Measurements from ENCODE around the gene SEZ6L.

Gene SEZ6L

DNA sequence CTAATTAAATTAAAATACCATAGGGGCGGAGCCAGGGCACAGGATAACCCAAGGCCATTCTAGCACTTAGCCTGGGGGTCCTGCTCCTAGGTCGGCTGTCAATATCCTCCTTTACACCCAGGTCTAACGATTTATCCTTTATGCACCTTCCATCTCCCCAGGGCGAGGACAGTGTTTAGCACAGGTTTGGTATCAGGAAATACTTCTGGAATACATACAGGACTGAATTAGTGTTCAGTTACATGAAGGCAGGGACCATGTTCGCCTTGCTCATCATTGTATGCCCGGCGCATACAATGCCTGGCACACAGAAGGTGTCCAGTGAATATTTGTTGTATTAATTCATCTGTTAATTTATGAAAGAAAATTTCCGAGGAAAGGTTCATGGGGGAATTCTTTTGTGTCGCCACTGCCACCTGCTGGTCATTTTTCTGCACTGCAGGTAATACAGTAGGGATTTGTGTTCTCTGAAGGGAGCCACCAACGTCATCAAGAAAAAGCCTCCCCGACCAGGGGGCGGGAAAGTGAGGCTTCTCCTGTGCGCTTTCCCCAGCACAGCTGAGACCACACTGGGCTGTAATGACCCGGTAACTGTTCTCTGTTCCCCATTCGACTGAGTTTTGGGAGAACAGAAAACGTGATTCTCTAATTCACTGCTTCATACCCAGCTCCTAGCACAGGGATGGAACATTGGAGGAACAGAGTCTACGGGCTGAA, 191.1 kb downstream of the SEZ6L start:
- no peaks in the 10 kb centered on the region for H3K36me3 ChIP-seq (ENCODE audit: control insufficient read depth in 5 of 5, insufficient read depth in 5 of 5, low read length in 5 of 5)
- no peaks in the 10 kb centered on the region for H3K9me3 ChIP-seq (ENCODE audit: control insufficient read depth in 5 of 5, low read length in 5 of 5)
- peaks cover 2 to 16% (median 5%) of the 10 kb centered on the region in 5 donors for H3K27me3 ChIP-seq (ENCODE audit: control insufficient read depth in 5 of 5, insufficient read depth in 4 of 5, low read length in 5 of 5)
- peak overlapping the region in 1 of 5 donors; percentile 13 for H3K9ac ChIP-seq (ENCODE audit: low read length in 5 of 5)
- peak overlapping the region in 2 of 5 donors; percentile 8 to 15 for H3K4me3 ChIP-seq (ENCODE audit: low read depth in 1 of 5, low read length in 5 of 5)
- H3K27ac ChIP-seq (ENCODE audit: low read depth, low read length), result no peak overlapping the region
- H3K4me1 ChIP-seq (ENCODE audit: control insufficient read depth in 5 of 5, insufficient read depth in 5 of 5, low read length in 5 of 5), result peaks cover 0 to 8% (median 4%) of the 10 kb centered on the region in 5 donors

DNA sequence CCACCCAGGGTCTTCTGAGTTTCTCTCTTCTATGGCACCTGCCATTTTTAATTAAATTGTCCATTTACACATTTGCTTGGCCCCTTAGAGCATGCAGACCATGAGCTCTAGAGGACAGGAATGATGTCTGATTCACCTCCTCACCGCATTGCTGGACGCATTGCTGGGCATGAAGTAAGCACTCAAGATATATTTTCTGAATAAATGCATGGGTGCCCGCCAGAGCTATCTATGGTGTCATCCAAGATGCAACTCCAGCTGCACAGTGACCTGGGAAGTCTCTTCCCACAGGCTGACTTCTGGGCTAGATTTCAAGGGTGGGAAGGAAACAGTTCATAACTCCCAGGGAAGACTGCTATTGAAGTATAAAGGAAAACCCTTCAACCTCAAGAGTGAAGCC, 193.2 kb downstream of the SEZ6L start:
- Histone ChIP-seq H3K9me3 (ENCODE audit: control insufficient read depth in 5 of 5, low read length in 5 of 5) (no peaks in the 10 kb centered on the region), H3K27me3 (ENCODE audit: control insufficient read depth in 5 of 5, insufficient read depth in 4 of 5, low read length in 5 of 5) (peaks cover 2 to 16% (median 5%) of the 10 kb centered on the region in 5 donors), H3K36me3 (ENCODE audit: control insufficient read depth in 5 of 5, insufficient read depth in 5 of 5, low read length in 5 of 5) (no peaks in the 10 kb centered on the region), H3K4me3 (ENCODE audit: low read depth in 1 of 5, low read length in 5 of 5) (no peak overlapping the region), H3K27ac (ENCODE audit: low read depth, low read length) (no peak overlapping the region), H3K9ac (ENCODE audit: low read length in 5 of 5) (no peak overlapping the region), H3K4me1 (ENCODE audit: control insufficient read depth in 5 of 5, insufficient read depth in 5 of 5, low read length in 5 of 5) (peaks cover 0 to 8% (median 4%) of the 10 kb centered on the region in 5 donors)

- Histone ChIP-seq H3K27ac (ENCODE audit: low read depth, low read length) (no peak overlapping the region), H3K36me3 (ENCODE audit: control insufficient read depth in 5 of 5, insufficient read depth in 5 of 5, low read length in 5 of 5) (no peaks in the 10 kb centered on the region), H3K9ac (ENCODE audit: low read length in 5 of 5) (no peak overlapping the region), H3K4me1 (ENCODE audit: control insufficient read depth in 5 of 5, insufficient read depth in 5 of 5, low read length in 5 of 5) (peaks cover 0 to 8% (median 4%) of the 10 kb centered on the region in 5 donors), H3K27me3 (ENCODE audit: control insufficient read depth in 5 of 5, insufficient read depth in 4 of 5, low read length in 5 of 5) (peaks cover 2 to 14% (median 5%) of the 10 kb centered on the region in 5 donors), H3K9me3 (ENCODE audit: control insufficient read depth in 5 of 5, low read length in 5 of 5) (no peaks in the 10 kb centered on the region), H3K4me3 (ENCODE audit: low read depth in 1 of 5, low read length in 5 of 5) (no peak overlapping the region)
These were observed 195.1 kb downstream of the SEZ6L start for GRCh38 chr22:26364066-26365015.

DNA sequence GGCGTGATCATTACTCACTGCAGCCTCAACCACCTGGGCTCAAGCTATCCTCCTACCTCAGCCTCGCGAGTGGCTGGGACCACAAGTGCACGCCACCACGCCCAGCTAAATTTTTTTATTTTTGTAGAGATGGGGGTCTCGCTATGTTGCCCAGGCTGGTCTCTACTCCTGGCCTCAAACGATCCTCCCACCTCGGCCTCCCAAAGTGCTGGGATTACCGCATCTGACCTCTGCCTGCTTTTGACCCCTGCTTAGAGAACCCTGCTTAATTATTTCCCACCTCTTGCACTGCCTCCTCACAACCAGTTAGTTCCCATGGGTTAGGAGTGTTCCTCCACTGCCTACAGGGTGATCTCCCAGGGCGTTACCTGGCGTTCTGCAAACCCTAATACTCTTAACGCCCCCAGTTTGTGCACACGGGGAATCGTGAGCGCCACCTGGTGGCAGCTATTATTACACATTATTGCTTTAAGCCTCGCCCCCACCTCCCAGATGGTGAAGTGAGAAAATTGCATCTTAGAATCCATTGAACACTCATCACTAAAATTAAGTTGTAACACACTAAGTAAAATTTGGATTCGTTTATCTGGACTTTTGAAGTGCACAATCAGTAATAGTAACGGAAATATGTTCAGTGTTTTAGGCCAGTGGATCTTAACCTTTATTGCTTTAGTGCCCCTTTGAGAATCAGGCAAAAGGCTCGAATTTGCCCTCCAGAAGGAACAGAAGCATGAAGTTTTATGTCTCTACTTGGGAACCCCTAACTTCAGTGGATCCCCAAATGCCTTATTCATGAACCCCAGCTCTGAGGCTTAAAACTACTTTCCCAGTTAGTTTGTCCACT, 198.4 kb downstream of the SEZ6L start:
- H3K9me3 ChIP-seq (ENCODE audit: control insufficient read depth in 5 of 5, low read length in 5 of 5), result no peaks in the 10 kb centered on the region
- H3K27me3 ChIP-seq (ENCODE audit: control insufficient read depth in 5 of 5, insufficient read depth in 4 of 5, low read length in 5 of 5), result peaks cover 0 to 11% (median 3%) of the 10 kb centered on the region in 5 donors
- no peak overlapping the region for H3K4me3 ChIP-seq (ENCODE audit: low read depth in 1 of 5, low read length in 5 of 5)
- H3K27ac ChIP-seq (ENCODE audit: low read depth, low read length), result no peak overlapping the region
- H3K36me3 ChIP-seq (ENCODE audit: control insufficient read depth in 5 of 5, insufficient read depth in 5 of 5, low read length in 5 of 5), result no peaks in the 10 kb centered on the region
- H3K9ac ChIP-seq (ENCODE audit: low read length in 5 of 5), result no peak overlapping the region
- peaks cover 0 to 2% (median 0%) of the 10 kb centered on the region in 5 donors for H3K4me1 ChIP-seq (ENCODE audit: control insufficient read depth in 5 of 5, insufficient read depth in 5 of 5, low read length in 5 of 5)

- H3K36me3 ChIP-seq (ENCODE audit: control insufficient read depth in 5 of 5, insufficient read depth in 5 of 5, low read length in 5 of 5), result no peaks in the 10 kb centered on the region
- H3K4me1 ChIP-seq (ENCODE audit: control insufficient read depth in 5 of 5, insufficient read depth in 5 of 5, low read length in 5 of 5), result no peaks in the 10 kb centered on the region
- H3K27ac ChIP-seq (ENCODE audit: low read depth, low read length), result no peak overlapping the region
- H3K9ac ChIP-seq (ENCODE audit: low read length in 5 of 5), result no peak overlapping the region
- peaks cover 4 to 34% (median 19%) of the 10 kb centered on the region in 5 donors for H3K27me3 ChIP-seq (ENCODE audit: control insufficient read depth in 5 of 5, insufficient read depth in 4 of 5, low read length in 5 of 5)
- no peaks in the 10 kb centered on the region for H3K9me3 ChIP-seq (ENCODE audit: control insufficient read depth in 5 of 5, low read length in 5 of 5)
- no peak overlapping the region for H3K4me3 ChIP-seq (ENCODE audit: low read depth in 1 of 5, low read length in 5 of 5)
These were observed 203.6 kb downstream of the SEZ6L start for GRCh38 chr22:26372890-26373289.

DNA sequence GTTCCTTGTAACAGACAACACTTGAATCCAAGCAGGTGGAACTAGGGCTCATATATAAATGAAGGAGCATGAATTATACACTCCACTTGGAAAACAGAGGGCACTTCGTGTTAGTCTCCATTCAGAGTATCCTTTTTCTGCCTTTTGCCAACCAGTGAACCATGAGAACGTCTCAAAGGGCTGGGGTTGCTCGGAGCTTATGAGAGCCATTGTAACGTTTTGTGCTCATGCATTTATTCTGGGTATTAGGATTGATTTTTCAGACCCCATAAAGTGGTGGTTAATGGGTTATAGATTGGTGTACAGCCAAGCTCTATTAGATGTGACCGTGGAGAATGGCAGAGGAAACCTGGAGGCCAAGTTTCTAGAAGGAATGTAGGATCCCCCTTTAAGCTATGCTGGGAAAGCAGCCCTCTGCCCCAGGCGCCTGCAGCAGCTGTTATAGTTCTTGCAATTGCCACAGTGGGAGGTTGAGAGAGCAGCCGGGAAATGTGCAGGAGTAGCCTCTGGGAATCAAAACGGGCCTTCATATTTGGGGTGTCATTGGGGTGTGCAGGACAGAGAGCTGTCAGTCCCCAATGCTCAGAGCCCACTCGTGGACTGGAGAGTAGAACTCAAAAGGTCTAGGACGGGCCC, 205.2 kb downstream of the SEZ6L start:
- Histone ChIP-seq H3K27ac (ENCODE audit: low read depth, low read length) (no peak overlapping the region), H3K36me3 (ENCODE audit: control insufficient read depth in 5 of 5, insufficient read depth in 5 of 5, low read length in 5 of 5) (no peaks in the 10 kb centered on the region), H3K9ac (ENCODE audit: low read length in 5 of 5) (no peak overlapping the region), H3K4me1 (ENCODE audit: control insufficient read depth in 5 of 5, insufficient read depth in 5 of 5, low read length in 5 of 5) (no peaks in the 10 kb centered on the region), H3K9me3 (ENCODE audit: control insufficient read depth in 5 of 5, low read length in 5 of 5) (peaks cover 0 to 3% (median 0%) of the 10 kb centered on the region in 5 donors), H3K4me3 (ENCODE audit: low read depth in 1 of 5, low read length in 5 of 5) (no peak overlapping the region), H3K27me3 (ENCODE audit: control insufficient read depth in 5 of 5, insufficient read depth in 4 of 5, low read length in 5 of 5) (peaks cover 7 to 34% (median 19%) of the 10 kb centered on the region in 5 donors)

DNA sequence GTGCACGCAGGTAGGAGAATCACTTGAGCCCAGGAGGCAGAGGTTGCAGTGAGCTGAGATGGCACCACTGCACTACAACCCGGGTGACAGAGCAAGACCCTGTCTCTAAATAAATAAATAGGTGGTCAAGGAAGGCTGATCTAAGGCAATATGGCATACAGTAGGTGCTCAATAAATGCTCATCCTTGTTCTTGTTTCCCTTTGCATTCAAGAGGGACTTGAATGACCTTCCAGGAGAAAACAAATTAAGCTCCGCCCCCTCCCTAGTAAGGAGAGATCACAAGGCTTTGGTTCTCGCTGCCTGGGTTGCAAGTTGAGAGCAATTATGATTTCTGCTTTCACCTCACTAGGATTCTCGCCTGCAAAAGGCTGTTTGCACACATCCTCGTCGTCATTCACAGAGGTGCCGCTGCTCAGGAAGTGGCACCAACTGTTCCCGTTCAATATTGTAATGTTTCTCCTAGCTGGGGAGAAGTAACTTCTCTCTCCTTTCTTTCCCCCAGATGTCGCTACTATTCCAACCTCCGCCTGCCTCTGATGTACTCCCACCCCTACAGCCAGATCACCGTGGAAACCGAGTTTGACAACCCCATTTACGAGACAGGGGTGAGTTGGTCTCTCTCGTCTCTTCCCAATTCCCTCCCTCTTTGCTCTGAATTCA, 208.0 kb downstream of the SEZ6L start:
- Histone ChIP-seq H3K27ac (ENCODE audit: low read depth, low read length) (no peak overlapping the region), H3K9me3 (ENCODE audit: control insufficient read depth in 5 of 5, low read length in 5 of 5) (peaks cover 0 to 3% (median 0%) of the 10 kb centered on the region in 5 donors), H3K4me1 (ENCODE audit: control insufficient read depth in 5 of 5, insufficient read depth in 5 of 5, low read length in 5 of 5) (no peaks in the 10 kb centered on the region), H3K4me3 (ENCODE audit: low read depth in 1 of 5, low read length in 5 of 5) (no peak overlapping the region), H3K27me3 (ENCODE audit: control insufficient read depth in 5 of 5, insufficient read depth in 4 of 5, low read length in 5 of 5) (peaks cover 4 to 42% (median 20%) of the 10 kb centered on the region in 5 donors), H3K36me3 (ENCODE audit: control insufficient read depth in 5 of 5, insufficient read depth in 5 of 5, low read length in 5 of 5) (no peaks in the 10 kb centered on the region), H3K9ac (ENCODE audit: low read length in 5 of 5) (no peak overlapping the region)

DNA sequence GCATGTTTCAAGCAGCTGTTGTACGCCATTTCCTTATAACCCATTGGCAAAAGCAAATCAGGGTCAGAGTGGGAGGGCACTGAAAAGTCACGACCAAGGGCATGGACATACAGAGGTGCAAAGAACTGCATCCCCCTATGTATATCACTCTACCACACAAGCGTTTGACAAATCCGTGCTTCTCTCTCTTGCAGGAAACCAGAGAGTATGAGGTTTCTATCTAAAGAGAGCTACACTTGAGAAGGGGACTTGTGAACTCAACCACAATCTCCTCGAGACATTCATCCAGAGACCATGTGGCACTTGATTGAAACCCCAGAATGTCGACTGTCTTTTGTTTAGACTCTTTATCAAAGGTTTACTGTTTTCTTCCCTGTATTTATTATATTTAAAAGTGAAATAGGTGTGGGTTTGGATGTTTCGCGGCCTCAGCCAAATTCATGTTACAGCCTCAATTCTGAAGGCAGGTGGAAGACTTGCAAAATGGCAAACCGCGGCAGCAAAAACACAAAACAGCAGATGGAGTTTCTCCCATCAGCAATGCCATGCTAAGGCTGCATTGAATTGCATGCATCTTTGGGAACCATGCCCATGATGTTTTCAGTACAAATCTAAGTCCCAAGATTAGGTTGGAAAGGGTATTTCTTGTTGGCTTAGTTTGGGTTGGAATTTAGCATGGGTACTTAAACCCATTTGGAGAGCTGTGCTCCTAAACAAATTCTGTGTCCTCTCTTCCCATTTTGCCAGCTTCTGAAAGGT, 211.0 kb downstream of the SEZ6L start:
- peaks cover 7 to 37% (median 17%) of the 10 kb centered on the region in 5 donors for H3K27me3 ChIP-seq (ENCODE audit: control insufficient read depth in 5 of 5, insufficient read depth in 4 of 5, low read length in 5 of 5)
- H3K36me3 ChIP-seq (ENCODE audit: control insufficient read depth in 5 of 5, insufficient read depth in 5 of 5, low read length in 5 of 5), result no peaks in the 10 kb centered on the region
- H3K4me1 ChIP-seq (ENCODE audit: control insufficient read depth in 5 of 5, insufficient read depth in 5 of 5, low read length in 5 of 5), result no peaks in the 10 kb centered on the region
- peaks cover 0 to 3% (median 0%) of the 10 kb centered on the region in 5 donors for H3K9me3 ChIP-seq (ENCODE audit: control insufficient read depth in 5 of 5, low read length in 5 of 5)
- H3K27ac ChIP-seq (ENCODE audit: low read depth, low read length), result no peak overlapping the region
- no peak overlapping the region for H3K4me3 ChIP-seq (ENCODE audit: low read depth in 1 of 5, low read length in 5 of 5)
- no peak overlapping the region for H3K9ac ChIP-seq (ENCODE audit: low read length in 5 of 5)

All from subcutaneous abdominal adipose tissue (tissue), 5 donors.